Kidney capillary endothelial cell (primary cell): ENCODE measurements around the gene CD300LG.
"Not testable (repeated sequence)": the region's sequence is repeated elsewhere in the genome, so short reads cannot be mapped to it uniquely, and the experiment has no call there.

Experiments used
- DNase-seq: peaks from one replicate; pipeline ENCODE4 v3.0.0-alpha.2; 2018; ENCODE audit warnings: low spot score

CD300LG gene

GRCh38 chr17:43855061-43855460 is 8.1 kb downstream of the CD300LG start:
- DNase-seq, result no peak

GRCh38 chr17:43856141-43856540 is 9.2 kb downstream of the CD300LG start:
- DNase-seq, result no peak

- DNase-seq, result no peak
Observed at GRCh38 chr17:43857141-43857540, 10.2 kb downstream of the CD300LG start.

- peak; percentile 80 for DNase-seq
Observed at GRCh38 chr17:43857957-43858600, 11.1 kb downstream of the CD300LG start.

- DNase-seq, result no peak
Observed at GRCh38 chr17:43860077-43860725, 13.2 kb downstream of the CD300LG start.

- peak; percentile 26 for DNase-seq
Observed at GRCh38 chr17:43860927-43861622, 14.1 kb downstream of the CD300LG start.

GRCh38 chr17:43861960-43862359 is 15.0 kb downstream of the CD300LG start:
- no peak for DNase-seq

- no peak for DNase-seq
Observed at GRCh38 chr17:43864161-43864984, 17.4 kb downstream of the CD300LG start.

- DNase-seq, result no peak
Observed at GRCh38 chr17:43868226-43868994, 21.4 kb downstream of the CD300LG start.

GRCh38 chr17:43869031-43869430 is 22.1 kb downstream of the CD300LG start:
- DNase-seq, result not testable (repeated sequence)

- DNase-seq, result no peak
Observed at GRCh38 chr17:43871946-43872690, 25.1 kb downstream of the CD300LG start.

GRCh38 chr17:43873091-43873490 is 26.1 kb downstream of the CD300LG start:
- DNase-seq, result no peak

GRCh38 chr17:43873815-43874214 is 26.8 kb downstream of the CD300LG start:
- DNase-seq, result no peak

GRCh38 chr17:43874293-43874692 is 27.3 kb downstream of the CD300LG start:
- no peak for DNase-seq

- no peak for DNase-seq
Observed at GRCh38 chr17:43875476-43876147, 28.6 kb downstream of the CD300LG start.

GRCh38 chr17:43877031-43877430 is 30.1 kb downstream of the CD300LG start:
- no peak for DNase-seq

GRCh38 chr17:43877451-43878155 is 30.6 kb downstream of the CD300LG start:
- DNase-seq, result no peak

GRCh38 chr17:43878260-43879175 is 31.5 kb downstream of the CD300LG start:
- peak; percentile 62 for DNase-seq
